Measurements from ENCODE around the gene KAT7.

Gene KAT7

DNA sequence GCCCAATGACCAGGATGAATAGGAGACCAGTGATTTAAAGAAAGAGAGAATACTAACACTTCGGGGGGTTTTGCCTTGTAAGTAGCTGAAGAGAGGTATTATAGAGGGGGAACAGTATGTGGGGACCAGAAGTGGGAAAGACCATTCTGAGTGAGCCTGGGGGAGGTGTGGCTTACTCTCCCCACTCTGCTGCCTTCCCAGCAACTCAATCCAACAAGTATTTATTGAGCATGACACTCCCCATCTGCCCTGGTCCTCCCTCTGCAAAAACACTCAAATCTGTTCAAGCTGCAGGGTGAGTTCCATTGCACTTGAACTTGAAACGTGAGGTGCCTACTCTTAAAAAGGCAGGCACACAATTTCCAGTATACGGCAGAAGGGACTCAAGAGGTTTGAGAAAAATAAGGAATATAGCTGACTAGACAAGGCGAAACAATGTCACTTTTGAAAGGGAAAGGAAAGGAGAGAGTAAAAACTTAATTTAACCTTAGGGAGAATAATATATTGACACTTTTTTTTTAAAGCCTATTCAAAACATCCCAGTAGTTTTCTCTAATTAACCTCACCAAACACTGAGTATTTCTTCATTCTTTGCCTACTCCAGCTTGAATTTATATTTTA lies 32.7 kb upstream of the KAT7 start:
- TF ChIP-seq, protein P1, sequence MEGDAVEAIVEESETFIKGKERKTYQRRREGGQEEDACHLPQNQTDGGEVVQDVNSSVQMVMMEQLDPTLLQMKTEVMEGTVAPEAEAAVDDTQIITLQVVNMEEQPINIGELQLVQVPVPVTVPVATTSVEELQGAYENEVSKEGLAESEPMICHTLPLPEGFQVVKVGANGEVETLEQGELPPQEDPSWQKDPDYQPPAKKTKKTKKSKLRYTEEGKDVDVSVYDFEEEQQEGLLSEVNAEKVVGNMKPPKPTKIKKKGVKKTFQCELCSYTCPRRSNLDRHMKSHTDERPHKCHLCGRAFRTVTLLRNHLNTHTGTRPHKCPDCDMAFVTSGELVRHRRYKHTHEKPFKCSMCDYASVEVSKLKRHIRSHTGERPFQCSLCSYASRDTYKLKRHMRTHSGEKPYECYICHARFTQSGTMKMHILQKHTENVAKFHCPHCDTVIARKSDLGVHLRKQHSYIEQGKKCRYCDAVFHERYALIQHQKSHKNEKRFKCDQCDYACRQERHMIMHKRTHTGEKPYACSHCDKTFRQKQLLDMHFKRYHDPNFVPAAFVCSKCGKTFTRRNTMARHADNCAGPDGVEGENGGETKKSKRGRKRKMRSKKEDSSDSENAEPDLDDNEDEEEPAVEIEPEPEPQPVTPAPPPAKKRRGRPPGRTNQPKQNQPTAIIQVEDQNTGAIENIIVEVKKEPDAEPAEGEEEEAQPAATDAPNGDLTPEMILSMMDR (IDR thresholded peaks at IDR 0.05): no peak

DNA sequence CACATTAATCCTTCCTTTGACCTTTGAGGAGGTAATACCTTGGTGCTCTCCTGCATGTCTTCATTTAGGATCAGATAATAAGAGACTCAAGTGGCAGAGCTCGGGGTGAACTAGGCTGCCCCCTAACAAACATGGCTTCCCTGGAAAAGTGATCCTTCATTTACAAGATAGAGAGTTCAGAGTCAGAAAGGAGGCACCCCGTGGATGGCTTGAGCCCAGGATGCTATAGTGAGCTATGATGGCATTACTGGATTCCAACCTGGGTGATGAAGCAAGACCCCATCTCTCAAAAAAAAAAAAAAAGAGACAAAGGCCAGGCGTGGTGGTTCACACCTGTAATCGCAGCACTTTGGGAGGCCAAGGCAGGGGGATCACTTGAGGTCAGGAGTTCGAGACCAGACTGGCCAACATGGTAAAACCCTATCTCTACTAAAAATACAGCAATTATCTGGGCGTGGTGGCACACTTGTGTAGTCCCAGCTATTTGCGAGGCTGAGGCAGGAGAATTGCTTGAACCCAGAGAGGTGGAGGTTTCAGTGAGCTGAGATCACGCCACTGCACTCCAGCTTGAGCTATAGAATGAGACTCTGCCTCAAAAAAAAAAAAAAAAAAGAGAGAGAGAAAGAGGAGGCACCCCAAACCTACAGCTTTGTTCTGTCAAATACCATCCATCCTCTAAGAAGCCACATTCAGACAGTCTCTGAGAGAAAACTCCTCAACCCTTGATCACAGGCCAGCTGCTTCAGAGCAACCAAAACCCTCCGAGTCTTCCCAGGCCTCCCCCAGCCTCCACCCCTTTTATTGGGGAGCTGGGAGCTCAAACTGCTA lies 31.9 kb upstream of the KAT7 start:
- TF ChIP-seq, protein P1 (IDR thresholded peaks at IDR 0.05): no peak

DNA sequence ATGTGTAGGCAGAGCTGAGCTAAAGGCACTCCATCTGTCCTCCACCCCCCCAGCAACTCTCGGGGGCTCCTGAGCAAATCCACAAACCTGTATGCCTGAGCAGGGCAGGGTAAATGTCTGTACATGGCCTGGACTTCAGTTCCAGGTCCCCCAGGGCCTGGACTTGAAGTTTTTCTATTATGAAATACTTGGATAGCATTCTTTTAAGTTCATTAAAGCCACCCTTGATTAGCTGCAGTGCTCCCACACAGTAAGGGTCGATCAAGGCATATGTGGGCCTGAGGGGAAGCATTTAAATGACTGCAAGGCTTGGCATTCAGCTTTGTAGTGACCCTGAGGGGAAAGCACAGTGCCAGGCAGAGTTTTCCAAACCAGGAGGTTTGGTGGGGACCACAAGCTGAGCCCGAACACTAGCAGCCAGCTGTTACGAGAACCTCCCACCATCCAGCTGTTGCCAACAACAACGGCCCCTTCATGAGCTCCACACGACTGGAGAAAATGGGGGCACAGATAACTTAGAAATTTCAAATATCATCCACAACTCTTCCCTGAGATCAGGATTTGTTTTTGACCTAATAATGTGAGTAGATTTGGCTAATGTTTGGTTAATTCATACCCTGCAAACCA lies 31.2 kb upstream of the KAT7 start:
- TF ChIP-seq, protein P1 (IDR thresholded peaks at IDR 0.05): no peak

DNA sequence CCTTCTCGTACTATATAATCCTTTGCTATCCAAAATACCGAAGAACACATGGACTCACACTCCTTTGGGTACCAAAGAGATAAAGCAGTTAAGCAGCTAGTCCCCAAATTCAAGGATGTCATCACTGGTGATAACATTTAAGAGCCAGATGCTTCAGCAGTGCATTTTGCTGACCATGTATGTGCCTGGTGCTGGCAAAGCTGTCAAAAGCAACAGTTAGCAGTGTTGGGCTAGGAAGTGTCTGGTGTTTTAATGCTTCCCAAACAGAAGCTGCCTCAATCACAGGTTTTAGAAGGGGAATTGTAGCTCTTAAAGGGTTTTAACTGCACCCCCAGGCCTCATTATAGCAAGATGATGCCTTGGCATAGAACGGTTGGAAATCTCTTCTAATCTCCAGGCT lies 29.3 kb upstream of the KAT7 start:
- TF ChIP-seq, protein P1 (IDR thresholded peaks at IDR 0.05): no peak

DNA sequence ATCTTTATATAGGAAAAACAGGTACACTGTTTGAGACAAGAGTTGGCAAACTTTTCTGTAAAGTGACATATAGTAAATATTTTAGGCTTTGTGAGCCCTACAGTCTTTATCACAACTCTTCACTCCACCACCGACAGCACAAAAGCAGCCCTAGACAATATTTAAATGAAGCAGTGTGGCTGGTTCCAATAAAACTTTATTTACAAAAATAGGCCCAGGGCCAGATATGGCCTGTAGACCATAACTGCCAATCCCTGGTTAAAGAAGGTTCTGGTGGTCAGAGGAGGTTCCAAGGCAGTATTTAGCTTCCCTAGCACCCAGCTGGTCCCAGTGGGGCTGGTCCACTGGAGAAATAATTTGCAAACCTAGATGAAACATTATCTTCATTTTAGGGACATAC lies 28.2 kb upstream of the KAT7 start:
- TF ChIP-seq, protein P1 (IDR thresholded peaks at IDR 0.05): no peak

DNA sequence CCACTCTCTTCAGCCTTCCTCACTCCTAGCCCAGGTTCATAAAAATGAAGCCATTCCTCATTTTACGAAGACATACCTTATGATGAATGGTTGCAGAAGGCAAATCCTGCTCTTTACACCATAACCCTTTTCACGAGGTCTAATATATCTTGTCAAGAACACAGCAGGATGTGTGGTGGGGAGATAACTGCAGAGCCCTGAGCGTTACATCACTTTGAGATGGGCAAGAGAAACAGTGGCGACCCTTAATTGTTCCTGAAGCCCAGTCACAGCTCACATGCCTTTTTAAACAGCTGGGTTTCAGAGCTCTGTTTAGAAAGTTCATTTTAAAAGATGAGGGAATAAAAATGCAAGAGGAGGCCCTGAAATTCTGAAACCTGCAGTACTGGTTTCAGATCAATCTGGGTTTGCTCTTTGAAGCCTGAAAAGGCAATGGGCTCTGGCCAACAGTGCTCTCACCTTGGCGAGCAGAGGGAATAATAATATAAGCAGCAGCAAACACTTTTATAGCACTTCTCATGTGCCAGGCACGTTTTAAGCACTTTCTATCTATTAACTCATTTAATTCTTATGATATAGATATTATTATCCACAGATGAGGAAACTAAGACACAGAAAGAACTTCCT lies 27.4 kb upstream of the KAT7 start:
- TF ChIP-seq, protein P1 (IDR thresholded peaks at IDR 0.05): no peak

DNA sequence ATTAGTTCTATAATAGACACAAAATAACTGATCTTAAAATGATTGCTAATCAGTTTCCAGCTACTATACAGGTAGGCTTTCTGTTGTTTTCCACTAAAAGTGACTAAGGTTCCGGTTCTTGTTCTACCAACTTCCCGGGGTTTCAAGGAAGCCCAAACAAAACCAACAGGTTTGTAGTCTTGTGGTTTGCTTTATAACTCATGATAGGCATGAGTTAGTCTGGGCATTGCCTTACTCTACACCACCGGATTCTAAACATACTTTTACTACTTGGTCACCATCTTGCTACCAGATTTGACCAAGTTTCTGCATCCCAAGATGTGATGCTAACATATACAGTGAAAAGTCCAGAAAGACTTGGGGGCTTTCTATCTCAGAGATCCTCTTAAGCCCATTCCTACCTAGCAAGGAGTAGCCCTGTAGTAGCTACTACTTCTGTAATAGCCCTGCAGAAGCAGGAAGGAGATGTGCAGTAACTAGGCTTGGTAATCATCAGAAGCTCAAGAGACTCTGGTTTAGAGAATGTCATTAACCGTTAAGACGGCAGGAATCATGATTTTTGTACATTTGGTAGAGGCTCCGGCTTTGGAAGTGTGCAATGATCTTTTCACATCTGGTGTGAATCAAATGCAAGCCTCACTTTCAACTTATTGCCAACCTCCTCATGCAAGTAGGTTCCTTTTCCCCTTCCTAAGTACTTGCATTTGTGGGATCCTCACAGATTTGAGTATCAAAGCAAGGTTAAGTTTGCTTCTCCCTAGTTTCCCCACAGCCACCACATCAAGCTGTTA lies 26.1 kb upstream of the KAT7 start:
- TF ChIP-seq, protein P1 (IDR thresholded peaks at IDR 0.05): no peak

Measured in LNCAP (cell line).